Measurements from ENCODE around the gene RASSF5.
"Not testable (repeated sequence)": the region's sequence is repeated elsewhere in the genome, so short reads cannot be mapped to it uniquely, and the experiment has no call there.

The RASSF5 gene

DNA sequence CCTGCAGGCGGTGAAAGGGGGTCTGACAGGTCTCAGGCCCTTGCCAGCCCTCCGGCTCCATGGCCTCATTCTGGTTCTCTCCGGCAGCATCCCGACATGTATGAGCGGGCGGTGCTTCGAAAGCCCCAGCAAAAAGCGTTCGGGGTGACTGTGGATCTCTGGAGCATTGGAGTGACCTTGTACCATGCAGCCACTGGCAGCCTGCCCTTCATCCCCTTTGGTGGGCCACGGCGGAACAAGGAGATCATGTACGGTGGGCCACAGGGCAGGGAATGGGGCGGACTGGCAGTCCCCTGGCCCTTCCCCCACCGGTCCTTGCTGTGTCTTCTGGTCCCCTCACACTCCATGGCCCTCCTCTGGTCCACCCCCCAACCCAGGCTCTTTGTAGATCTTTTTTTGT, 30.7 kb upstream of the RASSF5 start:
- DNase-seq (ENCODE audit: low read depth), result no peak

GRCh38 chr1:206477110-206477509, 30.2 kb upstream of the RASSF5 start:
- no peak for DNase-seq (ENCODE audit: low read depth)

- DNase-seq (ENCODE audit: low read depth), result no peak
Observed at GRCh38 chr1:206477581-206478380, 29.6 kb upstream of the RASSF5 start.

DNA sequence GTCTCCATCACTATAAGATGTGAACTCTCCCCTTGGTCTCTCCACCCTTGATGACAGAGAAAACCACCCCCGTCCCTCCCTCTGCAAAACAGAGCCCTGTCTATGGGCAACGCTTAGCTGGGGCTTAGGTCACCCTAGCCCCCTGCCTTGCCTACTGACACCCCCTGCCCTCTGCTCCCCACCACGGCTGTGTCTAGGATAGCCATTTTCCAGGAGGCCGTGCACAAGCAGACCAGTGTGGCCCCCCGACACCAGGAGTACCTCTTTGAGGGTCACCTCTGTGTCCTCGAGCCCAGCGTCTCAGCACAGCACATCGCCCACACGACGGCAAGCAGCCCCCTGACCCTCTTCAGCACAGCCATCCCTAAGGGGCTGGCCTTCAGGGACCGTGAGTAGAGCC, 28.6 kb upstream of the RASSF5 start:
- DNase-seq (ENCODE audit: low read depth), result no peak

DNA sequence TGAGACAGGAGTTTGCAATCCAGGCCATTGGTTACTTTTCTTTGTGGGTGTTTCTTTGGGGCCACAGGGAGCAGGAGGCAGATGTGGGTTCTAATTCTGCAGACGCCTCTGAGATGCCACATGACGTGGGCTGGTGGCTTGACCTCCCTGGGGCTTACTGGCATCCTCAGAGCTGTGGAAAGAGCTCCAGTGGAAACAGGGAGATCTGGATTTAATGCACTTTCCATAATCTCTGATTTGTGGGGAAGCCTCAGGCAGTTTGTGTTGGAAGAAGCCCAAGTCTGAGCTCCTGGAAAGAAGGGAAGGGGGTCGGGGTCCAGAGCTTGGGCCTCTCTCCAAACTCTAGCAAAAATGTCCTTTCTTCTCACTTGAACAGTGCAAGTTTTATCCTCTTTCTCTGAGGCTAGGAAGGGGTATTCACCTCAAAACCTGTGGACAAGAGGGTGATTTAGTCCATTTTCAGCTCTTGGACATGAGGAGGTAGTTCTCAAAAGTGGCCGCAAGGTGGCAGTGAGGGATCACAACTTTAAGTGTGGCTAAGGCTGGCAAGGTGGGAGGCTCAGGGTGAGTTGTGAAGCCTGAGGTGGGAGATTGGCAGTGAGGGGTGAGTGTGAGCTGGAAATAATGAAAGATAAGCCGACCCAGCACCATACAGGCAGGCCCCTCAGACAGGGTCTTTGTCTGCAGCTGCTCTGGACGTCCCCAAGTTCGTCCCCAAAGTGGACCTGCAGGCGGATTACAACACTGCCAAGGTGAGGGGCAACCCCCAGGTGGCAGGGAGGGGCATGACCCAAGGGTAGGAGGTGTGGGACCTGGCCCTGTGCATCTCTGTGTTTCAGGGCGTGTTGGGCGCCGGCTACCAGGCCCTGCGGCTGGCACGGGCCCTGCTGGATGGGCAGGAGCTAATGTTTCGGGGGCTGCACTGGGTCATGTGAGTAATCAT, 27.9 kb upstream of the RASSF5 start:
- peak; percentile 54 for DNase-seq (ENCODE audit: low read depth)

DNA sequence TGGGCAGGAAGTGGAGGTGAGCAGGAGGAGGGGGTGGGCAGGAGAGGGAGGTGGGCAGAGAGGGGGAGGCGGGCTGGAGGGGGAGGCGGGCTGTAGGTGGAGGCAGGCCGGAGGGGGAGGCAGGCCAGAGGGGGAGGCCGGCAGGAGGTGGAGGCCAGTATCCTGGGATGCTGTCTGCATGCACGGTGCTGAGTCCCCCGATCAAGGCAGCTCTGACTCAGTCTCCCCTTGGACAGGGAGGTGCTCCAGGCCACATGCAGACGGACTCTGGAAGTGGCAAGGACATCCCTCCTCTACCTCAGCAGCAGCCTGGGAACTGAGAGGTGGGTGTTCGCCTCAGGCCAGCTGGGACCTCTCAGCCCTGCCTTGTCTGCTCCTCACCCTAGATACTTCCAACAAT, 27.1 kb upstream of the RASSF5 start:
- no peak for DNase-seq (ENCODE audit: low read depth)

- no peak for DNase-seq (ENCODE audit: low read depth)
Observed at GRCh38 chr1:206482611-206483010, 24.7 kb upstream of the RASSF5 start.

GRCh38 chr1:206483864-206484263, 23.5 kb upstream of the RASSF5 start:
- not testable (repeated sequence) for DNase-seq (ENCODE audit: low read depth)

- DNase-seq (ENCODE audit: low read depth), result no peak
Observed at GRCh38 chr1:206484901-206485300, 22.4 kb upstream of the RASSF5 start.

DNA sequence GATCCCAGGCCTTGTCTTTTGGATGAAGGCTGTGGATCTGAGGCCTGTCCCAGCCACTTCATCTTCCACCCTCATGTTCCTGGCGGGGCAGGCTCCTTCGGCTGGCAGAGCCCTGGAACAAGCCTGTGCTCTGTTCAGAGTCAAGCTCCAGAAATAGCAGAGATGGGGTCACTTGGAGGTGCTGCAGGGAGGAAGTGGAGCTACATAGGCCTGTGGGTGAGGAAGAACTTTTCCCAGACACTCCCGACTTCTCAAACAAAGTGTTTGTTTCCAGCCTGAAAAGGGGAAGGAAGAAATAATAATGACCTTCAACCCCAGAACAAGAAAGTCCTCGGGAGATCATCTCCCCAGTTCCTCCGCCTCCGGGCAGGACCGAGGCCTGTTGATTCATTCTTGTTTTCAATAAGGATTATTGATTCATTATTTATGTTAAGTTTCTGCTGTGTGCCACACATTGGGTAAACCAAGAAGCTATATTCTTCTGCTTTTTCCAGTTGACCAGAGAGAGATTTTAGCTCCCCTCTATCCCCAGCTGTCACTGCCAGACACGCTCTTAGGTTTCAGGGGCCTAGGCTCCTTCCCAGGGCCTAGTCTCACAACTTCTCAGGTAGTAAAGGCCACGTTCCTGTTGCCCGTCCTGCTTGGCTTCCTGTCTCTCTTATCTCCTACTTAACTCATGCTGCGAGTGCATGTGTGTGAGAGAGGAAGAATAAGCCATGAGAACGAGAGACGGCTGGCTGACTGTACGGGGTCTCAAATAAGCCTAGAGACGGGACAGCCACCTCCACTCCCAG, 20.1 kb upstream of the RASSF5 start:
- DNase-seq (ENCODE audit: low read depth), result no peak

DNA sequence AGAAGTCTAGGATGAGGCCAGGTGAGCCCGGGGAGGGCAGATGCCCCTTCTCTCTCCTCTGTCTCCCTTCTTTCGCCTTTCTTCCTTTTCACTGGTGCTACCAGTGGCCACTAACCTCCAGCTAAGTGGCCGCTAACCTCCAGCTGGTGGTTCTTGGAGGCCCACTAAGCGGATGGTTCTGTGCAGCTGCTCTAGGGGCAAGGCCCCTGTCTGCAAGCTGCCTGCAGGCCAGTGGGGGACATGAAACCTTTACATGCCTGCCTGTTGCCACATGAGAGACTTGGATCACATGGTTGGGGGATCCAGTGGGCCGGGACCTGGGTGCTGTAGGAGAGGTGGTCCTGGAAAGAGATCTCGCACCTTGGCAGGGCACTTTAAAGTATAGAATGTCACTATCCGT, 19.4 kb upstream of the RASSF5 start:
- DNase-seq (ENCODE audit: low read depth), result no peak

DNA sequence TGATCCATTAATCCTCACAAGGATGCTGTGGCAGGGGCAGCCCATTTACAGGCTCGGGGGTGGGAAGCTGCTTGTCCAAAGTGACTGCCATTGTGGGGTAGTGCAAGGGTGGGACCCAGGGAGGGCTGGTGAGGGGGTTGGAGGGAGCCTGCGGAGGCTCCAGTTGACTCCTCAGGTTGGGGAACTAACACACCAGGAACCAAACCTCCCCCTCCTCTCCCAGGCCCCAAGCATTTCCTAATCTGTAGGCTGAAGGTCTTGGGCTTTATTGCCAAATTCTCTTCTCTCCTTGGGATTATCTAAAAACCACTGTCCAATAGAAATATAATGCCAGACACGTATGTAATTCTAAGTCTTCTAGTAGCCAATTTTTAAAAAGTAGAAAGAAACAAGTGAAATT, 18.9 kb upstream of the RASSF5 start:
- DNase-seq (ENCODE audit: low read depth), result no peak

GRCh38 chr1:206489980-206490770, 17.2 kb upstream of the RASSF5 start:
- DNase-seq (ENCODE audit: low read depth), result peak; percentile 63

- DNase-seq (ENCODE audit: low read depth), result no peak
Observed at GRCh38 chr1:206490771-206491405, 16.4 kb upstream of the RASSF5 start.

GRCh38 chr1:206491616-206492015, 15.7 kb upstream of the RASSF5 start:
- no peak for DNase-seq (ENCODE audit: low read depth)

GRCh38 chr1:206492589-206492988, 14.7 kb upstream of the RASSF5 start:
- DNase-seq (ENCODE audit: low read depth), result no peak

DNA sequence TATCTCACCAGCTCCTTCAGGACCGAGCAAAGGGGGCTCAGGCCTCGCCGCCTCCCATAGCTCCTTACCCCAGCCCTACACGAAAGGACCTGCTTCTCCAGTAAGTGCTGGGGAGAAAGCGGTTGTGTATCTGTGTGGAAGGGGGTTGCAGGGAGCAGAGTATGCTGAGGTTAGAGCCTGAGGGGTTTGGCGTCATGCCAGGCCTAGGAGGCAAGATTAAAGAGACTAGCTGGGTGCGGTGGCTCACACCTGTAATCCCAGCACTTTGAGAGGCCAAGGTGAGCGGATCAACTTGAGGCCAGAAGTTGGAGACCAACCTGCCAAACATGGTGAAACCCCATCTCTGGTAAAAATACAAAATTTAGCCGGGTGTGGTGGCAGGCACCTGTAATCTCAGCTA, 14.1 kb upstream of the RASSF5 start:
- no peak for DNase-seq (ENCODE audit: low read depth)

GRCh38 chr1:206495011-206495461, 12.3 kb upstream of the RASSF5 start:
- DNase-seq (ENCODE audit: low read depth), result no peak

- no peak for DNase-seq (ENCODE audit: low read depth)
Observed at GRCh38 chr1:206495493-206496046, 11.8 kb upstream of the RASSF5 start.

- no peak for DNase-seq (ENCODE audit: low read depth)
Observed at GRCh38 chr1:206496131-206496793, 11.1 kb upstream of the RASSF5 start.

All from activated gamma-delta T cell treated with anti-CD3 and anti-CD28 coated beads, Interleukin-2, amount 50 U/mL, for 16 hours (primary cell).